ENCODE data around the gene ABHD1.
A peak's percentile ranks its signal among the peaks of the same experiment; 100 is the strongest.
"Not testable (repeated sequence)": the region's sequence is repeated elsewhere in the genome, so short reads cannot be mapped to it uniquely, and the experiment has no call there.

The ABHD1 gene

DNA sequence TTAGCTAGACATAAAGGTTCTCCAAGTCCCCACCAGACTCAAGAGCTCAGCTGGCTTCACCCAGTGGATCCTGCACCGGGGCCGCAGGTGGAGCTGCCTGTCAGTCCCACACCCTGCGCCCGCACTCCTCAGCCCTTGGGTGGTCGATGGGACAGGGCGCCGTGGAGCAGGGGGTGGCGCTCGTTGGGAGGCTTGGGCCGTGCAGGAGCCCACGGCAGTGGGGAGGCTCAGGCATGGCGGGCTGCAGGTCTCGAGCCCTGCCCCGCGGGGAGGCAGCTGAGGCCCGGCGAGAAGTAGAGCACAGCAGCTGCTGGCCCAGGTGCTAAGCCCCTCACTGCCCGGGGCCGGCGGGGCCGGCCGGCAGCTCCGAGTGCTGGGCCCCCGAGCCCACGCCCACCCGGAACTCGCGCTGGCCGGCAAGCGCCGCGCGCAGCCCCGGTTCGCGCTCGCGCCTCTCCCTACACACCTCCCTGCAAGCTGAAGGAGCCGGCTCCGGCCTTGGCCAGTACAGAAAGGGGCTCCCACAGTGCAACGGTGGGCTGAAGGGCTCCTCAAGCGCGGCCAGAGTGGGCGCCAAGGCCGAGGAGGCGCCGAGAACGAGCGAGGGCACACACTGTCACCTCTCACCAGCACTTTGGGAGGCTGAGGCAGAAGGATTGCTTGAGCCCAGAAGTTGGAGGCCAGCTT lies 12.1 kb upstream of the ABHD1 start:
- not testable (repeated sequence) for DNase-seq

DNA sequence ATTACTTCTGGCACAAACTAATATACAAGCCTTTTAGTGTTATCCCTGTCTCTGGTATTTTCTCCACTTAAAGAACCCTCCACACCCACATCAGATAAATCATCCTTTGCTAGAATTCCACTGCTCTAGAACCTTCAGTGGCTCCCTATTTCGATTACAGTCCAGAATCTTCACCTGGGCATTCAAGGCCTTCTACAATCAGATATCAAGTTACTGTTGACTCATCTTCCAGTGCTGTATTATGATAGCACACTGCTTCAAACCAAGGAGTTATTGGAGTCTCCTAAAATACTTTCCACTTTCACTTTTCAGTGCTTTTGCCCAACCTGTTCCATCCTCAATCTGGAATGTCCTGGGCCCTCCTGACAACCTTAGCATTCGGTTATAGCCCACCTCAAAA lies 8.1 kb upstream of the ABHD1 start:
- DNase-seq = no peak

DNA sequence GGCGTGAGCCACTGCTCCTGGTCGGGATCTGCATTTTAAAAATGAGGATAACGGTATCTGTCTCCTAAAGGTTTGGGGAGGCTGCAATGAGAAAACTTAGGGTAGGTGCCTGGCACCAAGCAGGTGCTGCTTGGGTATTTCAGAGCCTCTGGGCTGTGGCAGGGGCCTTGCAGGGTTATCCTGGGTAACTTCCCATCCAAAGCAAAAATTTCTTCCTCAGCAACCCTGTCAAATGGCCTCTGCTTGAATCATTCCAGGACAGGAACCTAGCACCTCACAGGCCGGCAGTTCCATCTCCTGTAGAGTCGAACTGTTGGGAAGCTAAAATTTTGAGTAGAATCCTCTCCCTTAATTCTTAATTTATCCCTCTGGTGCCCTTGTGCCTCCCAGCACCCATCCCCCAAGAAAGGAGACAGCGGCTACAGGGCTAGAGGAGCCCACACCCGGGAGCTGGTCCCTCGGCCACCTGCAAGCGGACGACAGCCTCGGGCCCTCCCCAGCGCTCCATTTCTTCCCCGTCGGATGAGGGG lies 5.6 kb upstream of the ABHD1 start:
- peak; percentile 33 for DNase-seq

DNA sequence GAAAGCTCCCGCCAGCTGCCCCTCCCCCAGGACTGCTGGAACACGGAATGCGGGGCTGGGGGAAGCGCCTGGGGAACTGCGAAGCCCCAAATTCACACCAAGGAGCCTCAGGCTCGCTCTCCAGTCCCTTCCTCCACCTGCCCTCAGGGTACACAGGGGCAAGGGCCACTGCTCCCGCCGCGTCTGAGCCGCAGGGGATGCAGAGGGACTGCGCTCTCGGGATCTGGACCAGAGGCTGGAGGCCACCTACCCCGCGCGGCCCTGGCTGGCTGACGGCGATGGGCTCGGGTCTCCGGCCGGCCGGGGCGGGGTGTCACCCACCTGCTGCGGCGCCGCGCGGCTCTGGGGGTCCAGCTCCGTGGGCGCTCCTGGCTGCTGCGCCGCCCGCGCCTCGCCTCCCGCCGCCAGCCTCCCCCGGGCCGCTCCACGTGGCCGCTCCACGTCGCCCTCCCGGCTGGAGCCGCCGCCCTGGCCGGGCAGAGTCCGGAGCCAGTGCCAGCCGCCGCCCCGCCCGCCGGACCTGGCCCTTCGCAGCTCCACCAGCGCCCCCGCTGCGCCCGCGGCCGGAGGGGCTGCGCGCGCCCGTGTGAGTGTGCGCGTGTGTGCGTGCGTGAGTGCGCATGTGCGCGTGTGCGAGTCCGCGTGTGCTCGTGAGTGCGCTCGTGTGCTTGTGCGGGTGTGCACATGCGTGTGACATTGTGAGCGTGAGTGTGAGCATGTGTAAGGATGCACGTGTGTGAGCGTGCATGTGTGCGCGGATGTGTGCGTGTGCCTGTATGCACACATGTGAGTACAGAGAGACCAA lies 4.9 kb upstream of the ABHD1 start, which contains the start of gene CGREF1:
TSS of gene CGREF1 (minus strand) at position 604 of the 805 bp plus-strand sequence. CDS start 14,762 bp downstream, outside the sequence.
- DNase-seq = peak; percentile 47

DNA sequence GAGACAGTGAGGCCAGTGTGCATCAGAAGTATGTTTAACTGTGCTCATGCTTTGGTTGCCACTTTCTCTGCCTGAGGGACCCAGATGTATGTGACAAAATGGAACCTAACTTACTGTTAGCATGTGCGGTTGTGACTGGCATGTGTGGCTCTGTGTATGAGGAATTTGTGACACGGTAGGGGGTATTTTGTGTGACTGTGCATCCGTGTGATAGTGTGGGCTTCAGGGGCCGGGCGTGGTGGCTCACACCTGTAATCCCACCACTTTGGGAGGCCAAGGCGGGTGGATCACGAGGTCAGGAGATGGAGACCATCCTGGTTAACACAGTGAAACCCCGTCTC lies 4.3 kb upstream of the ABHD1 start:
- not testable (repeated sequence) for DNase-seq

DNA sequence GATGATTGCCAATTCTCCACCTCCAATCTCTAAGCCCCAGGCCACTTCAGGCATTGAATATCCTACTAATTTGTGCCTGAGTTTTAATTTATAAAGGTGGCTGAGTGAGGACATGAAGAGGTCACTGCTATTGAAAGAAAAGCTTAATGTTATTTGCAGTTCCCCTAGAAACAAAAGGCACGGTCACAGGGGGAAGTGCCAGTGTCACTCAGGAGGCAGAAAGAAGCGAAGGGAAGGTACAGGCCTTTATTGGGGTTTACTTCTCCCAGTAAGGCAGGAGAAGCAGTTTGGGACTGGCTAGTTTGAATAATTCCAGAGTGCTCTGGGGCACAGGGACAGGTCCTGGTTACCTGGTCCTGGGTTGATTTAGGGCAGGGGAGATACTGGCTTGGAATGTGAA lies 1.7 kb upstream of the ABHD1 start:
- no peak for DNase-seq

DNA sequence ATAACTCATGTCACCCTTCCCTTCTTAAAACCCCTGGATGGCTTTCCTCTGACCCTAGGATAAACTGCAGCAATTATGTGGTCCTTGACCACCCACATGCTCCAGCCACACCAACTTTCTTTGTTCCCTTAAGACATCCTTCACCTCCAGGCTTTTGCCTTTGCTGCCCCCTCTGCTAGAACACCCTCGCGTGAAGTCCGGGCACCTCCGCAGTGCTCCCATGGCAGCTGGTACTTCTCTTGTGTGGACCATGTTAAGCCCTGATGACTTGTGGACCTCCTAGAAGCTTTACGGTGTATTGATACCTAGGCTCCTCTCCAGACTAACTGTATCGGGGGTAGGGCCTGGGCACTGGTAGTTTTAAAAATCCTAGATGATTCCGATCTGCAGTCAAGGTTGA lies 824 bp upstream of the ABHD1 start:
- DNase-seq = no peak

DNA sequence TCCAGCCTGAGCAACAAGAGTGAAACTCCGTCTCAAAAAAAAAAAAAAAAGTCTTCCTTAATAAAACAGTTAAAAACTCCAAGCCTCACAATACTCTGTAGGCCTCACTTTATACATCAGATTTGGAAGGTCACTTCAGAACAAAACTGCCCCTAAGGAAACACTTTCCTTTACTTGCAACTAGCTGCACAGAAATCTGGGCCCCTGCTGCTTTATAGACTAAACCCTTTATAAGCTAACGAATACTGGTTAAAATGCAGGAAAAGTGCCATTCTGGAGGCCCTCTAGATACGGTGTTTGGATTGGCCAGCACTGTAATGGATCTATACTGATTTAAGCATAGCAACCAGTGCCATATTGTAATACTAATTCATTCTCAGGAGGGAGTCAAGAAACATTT lies 1.5 kb downstream of the ABHD1 start:
- DNase-seq = no peak

DNA sequence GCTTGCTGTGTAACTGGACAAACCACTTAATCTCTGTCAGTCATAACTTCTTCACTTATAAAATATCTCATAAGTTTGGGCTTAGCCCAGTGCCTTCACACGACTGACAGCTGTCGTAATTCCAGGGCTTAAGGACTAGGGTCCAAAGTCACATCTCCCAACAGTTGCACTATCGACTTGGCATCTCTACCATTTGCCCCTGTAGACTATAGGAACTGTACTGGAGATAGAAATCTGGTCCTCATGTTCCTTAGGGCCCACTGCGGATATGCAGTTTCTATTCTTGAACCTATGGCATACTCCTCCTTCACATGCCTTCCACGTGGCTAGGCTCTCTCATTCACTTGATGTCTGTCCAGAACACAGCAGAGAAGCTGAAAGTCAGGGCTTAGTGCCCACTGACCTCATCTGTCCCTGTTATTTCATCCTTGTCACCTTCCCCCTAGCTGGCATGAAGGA lies 2.7 kb downstream of the ABHD1 start:
- no peak for DNase-seq

DNA sequence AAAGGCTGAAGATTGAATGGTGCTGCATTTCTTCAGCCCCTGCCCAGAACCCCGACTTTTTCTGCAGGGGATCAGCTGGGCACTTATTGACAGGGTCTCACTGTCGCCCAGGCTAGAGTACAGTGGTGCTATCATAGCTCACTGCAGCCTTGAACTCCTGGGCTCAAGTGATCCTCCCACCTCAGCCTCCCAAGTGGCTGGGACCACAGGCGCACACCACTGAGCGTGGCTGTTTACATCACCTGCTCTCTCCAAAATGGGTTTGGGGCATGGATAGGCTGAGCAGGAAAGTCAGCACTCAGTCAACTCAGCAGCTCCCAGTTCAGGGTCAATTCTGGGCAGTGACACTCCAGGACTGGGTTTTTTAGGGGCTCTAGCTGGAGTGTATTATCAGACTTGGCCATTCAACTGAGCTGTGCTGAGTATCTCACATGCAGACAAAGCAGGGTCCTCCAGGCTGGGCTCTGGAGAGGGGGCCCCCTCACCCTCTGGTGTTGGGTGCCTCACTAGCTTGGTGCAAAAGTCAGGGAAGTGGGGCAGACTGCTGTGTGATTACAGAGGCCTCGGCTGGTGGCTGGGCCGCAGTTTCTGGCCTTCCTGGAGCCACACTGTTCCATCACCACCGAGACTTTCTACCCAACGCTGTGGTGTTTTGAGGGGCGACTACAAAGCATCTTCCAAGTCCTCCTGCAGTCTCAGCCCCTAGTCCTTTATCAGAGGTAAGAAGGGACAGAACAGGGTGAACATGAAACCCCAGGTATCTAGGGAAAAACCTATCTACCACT lies 4.5 kb downstream of the ABHD1 start:
- no peak for DNase-seq

DNA sequence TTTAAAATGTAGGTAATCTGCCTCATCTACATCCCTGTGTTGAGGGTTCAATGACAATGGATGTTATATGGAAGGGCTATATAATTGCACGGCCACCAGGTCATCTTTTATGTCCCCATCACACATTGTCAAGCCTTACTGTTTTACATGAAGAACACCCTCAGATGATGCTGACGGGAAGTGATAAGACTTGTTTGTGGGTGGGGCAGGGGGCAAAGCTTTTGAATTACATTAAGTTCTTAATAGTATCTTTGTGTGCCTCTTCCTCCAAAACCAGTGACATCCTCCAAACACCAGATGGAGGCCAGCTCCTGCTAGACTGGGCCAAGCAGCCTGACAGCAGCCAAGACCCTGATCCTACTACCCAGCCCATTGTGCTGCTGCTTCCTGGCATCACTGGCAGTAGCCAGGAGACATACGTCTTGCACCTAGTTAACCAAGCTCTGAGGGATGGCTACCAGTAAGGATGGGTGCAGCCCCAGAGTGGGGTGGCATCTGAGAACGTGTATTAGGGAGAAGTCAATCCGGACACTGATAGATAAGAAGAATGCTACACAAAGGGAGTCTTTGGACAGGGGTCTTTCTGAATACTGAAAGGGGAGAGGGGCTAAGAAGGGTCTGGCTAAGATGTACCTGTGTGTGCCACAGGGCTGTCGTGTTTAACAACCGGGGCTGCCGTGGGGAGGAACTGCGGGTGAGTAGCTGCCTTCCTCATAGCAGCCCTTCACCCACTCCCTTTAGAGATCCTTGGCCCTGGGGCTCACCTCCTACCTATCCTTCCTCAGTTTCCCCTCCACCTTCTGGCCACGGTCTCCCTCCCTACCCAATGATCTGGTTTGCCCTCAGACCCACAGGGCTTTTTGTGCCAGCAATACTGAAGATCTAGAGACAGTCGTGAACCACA lies 5.3 kb downstream of the ABHD1 start:
- no peak for DNase-seq

DNA sequence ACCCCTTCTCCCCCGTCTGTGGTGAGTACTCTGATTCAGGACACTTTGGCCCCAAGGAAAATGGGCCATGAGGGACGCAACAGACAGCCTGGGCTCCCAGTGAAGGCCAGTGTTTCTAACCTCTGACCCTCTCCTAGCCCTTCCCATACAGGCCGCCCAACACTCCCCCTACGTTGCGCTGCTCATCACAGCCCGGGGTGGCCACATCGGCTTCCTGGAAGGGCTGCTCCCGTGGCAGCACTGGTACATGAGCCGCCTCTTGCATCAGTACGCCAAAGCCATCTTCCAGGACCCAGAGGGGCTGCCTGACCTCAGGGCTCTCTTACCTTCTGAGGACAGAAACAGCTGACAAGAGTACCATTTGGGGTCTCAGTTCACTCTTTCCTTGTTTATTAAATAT lies 6.8 kb downstream of the ABHD1 start:
- no peak for DNase-seq

DNA sequence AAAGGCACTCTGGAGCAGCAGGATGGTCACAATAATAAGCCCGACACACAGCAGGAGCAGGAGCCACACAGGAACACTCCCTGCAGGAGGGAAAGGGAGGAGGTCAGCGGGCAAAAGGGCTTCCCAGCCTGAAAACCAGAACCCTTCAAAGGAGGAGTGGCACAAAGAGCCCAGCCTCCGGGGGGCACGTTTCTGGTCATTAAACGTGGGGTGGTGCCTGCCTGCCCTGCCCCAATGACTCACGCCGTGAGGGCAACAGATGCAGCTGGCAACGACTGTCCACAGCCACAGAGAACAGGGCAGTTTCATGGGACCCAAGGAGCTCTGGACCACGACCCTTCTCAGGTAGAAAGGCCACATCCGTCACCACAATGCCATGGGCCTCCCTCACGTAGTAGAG lies 7.8 kb downstream of the ABHD1 start:
- DNase-seq = no peak

DNA sequence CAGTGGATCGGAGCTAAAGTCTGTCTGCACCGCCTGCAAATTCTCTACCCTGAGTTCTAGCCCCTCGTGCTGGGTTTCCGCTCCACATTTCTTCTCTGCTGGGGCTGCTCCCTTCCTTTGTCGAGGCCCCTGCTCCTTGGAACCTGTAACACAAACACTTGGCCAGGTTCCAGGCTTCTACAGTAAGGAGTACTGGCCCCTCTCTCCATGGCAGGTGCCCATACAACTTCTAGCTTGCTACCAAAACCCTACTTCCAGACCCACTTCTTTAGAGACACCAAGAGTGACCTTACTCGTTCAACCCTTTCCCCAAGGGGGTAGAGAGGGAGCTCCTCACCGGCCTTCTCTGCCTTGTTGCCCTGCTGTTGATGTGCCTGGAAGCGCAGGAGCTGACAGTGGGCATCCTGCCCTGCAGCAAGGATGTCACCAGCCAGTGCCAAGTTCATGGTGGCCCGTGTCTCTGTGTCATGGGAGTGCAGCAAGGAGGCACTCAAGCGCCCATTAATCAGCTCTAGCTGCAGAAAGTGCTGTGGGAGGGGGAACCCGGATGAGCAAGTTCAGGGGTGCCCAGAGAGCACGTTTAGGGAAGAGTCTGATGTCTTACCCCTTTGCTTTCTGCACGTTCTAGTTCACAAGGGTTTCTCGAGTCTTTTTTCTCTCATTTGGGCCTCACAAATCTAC lies 9.7 kb downstream of the ABHD1 start:
- DNase-seq = no peak

DNA sequence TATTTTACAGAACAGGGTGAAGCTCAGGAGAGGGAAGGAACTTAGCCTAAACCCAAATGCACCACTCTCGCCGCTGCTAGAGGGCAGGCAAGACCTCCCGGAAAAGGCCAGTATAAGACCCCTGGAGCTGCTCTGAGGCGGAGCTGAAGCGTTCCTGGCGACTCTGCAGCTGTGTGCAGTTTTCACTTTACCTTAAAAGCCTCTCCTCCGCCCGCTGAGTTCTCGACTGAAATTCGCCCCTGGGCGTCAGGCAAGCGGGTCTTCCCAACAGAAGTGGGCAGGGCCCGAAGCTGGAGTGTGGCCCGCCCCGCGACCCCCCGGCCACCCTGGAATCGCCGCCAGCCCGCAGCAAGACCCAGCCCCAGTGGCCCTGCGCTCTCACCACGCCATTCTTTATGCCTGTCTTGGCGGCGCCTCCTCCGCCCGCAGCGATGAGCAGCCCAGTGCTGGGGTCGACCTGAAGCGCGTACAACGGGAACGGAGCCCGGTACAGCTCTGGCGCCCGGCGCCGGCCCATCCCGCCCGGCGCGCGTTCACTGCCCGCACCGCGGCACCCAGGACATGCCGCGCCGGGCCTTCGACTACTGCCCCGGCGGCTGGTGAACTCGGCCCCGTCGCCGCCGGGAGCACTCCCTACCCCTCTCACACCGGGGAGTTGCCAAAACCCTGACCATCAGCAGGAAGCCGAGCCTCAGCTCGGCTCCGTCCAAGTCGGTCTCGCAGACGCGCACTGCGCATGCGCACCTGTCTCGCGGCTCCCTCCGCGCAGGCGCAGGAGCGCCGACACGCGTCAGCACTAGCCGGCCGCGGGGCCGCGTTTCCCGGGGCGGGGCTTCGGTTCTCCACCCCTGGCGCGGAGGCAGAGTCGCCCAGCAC lies 10.5 kb downstream of the ABHD1 start, which contains the start of gene PREB:
TSS of gene PREB (minus strand) at position 732 of the 876 bp plus-strand sequence. CDS start at position 517, 215 bp downstream.
- peak; percentile 97 for DNase-seq

DNA sequence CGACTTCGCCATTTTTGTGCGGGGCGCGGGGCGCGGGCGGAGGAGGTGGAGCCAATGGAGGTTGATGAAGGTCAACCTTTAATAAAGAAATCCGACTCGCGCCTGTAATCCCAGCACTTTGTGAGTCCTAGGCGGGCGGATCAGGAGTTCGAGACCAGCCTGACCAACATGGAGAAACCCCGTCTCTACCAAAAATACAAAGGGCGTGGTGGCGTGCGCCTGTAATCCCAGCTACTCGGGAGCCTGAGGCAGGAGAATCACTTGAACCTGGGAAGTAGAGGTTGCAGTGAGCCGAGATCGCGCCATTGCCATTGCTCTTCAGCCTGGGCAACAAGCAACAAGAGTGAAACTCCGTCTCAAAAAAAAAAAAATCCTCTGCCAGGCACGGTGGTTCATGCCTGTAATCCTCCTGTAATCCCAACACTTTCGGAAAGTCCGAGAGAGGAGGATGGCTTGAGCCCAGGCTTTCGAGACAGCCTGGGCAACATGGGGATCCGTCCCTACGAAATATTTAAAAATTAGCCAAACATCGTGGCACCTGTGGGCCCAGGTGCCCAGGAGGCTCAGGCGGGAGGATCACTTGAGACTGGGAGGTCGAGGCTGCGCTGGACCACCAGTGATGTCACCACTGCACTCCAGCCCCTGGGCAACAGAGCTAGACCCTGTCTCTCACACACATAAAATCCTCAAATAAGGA lies 11.3 kb downstream of the ABHD1 start:
- DNase-seq = no peak

DNA sequence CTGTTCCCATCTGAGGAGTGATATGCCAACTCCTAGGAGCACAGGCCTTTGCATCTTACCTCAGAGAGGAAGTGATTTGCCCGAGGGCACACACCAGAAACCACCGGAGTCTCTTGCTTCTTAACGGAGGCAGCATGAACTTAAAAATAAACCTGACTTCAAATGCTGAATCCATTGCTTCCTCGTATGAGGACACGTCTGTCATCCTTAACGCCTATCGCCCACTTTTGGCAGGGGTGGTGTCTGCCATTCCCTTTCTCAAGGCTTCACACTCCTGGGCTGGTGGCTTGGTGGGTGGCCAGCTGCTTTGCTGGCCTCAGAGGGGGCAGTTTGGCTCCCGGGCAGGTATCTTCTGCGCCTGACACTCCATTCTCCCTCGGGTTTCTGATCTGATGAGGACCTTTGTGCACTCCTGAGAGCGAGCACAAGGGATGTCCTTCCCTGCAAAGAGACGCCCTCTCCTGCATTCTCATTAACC lies 11.9 kb downstream of the ABHD1 start:
- DNase-seq = no peak

DNA sequence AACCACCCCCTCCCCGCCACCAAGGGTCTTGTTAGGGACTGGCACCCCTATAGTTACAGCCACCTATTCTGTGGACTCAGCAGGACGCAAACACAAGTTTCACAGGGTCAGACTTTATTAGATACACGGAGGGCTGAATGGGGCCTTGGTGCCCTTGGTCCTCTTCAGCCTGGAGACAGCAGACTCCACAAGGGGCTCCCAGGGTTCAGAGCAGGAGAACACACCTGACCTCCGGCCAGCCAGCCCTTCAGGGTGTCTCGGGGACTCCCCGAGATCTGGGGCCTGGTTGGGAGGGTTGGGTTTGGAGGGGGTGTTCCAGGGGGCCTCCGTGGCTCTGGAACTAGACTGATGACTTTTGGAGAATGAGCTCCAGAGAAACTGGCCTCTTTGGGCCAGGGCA lies 13.1 kb downstream of the ABHD1 start:
- DNase-seq = no peak

DNA sequence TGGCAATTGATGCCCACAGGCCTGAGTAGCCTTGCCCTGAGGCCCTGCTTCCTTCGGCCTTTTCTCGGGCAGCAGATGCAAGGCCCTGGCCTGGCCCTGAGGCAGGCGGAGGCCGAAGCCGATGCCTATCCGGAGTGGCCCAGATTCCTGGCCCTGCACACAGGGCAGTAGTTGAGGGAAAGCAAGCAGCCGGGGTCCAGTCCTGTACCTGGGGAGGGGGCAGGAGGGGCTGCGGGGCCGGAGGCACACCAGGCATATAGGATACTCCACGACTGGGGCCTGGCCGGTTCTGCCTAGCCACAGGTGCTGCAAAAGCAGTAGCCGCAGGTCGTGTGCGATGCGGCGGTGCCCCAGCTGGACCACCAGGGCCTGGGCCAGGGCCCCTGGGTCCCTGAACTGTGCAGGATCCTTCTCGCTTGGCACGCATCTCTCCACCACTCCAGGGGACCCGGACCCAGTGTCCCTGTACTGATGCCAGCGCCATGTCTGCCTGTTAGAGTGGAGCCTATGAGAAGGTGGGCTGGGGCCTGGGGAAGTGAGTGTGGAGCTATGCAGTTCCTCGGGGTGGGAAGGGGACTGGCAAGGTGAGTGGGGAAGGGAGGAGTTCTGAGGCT lies 13.8 kb downstream of the ABHD1 start:
- no peak for DNase-seq

Data from NCI-H2171 treated with DMSO at 0.1 percent for 48 hours (cell line).